ACC112 (cell line): Measurements from ENCODE around the gene AMY1C.

ENCODE experiments used
- H2AFZ ChIP-seq: fragments of 200-600 bp; sonication (generic); one replicate; pipeline ENCODE4 v1.6.0; 2017; ENCODE audit warnings: antibody characterized with exemption, low read length; ENCODE audit not compliant: unreplicated experiment
- H3K27ac ChIP-seq: fragments of 200-600 bp; sonication (generic); 2 replicates; pipeline ENCODE4 v1.5.1; 2014; ENCODE audit warnings: low read depth, mild to moderate bottlenecking, antibody characterized with exemption, low read length, moderate library complexity
- H3K27me3 ChIP-seq: fragments of 200-600 bp; sonication (generic); 2 replicates; pipeline ENCODE4 v1.6.1; 2014; ENCODE audit warnings: mild to moderate bottlenecking, antibody characterized with exemption, low read length, moderate library complexity, mixed read lengths; ENCODE audit not compliant: insufficient read depth
- H3K36me3 ChIP-seq: fragments of 200-600 bp; sonication (generic); 2 replicates; pipeline ENCODE4 v1.6.1; 2016; ENCODE audit warnings: mild to moderate bottlenecking, antibody characterized with exemption, low read length, moderate library complexity, mixed read lengths; ENCODE audit not compliant: insufficient read depth
- H3K4me1 ChIP-seq: fragments of 200-600 bp; sonication (generic); one replicate; pipeline ENCODE4 v1.6.1; 2016; ENCODE audit warnings: low read length, mixed read lengths; ENCODE audit not compliant: insufficient read depth, unreplicated experiment, control insufficient read depth
- H3K4me3 ChIP-seq: fragments of 200-600 bp; sonication (generic); 2 replicates; pipeline ENCODE4 v1.5.1; 2014; ENCODE audit warnings: mild to moderate bottlenecking, low read depth, low read length
- H3K79me2 ChIP-seq: fragments of 200-600 bp; sonication (generic); one replicate; pipeline ENCODE4 v1.6.0; 2016; ENCODE audit warnings: low read length; ENCODE audit not compliant: control insufficient read depth, unreplicated experiment, insufficient read depth

AMY1C gene

GRCh38 chr1:103761896-103762295 lies 12.2 kb downstream of the AMY1C start:
- Histone ChIP-seq H3K27ac (no peak overlapping the region), H3K4me1 (no peaks in the 10 kb centered on the region), H3K36me3 (no peaks in the 10 kb centered on the region), H3K27me3 (no peaks in the 10 kb centered on the region), H3K79me2 (no peaks in the 10 kb centered on the region), H2AFZ (no peak overlapping the region), H3K4me3 (no peak overlapping the region)

- no peak overlapping the region for H3K27ac ChIP-seq
- no peaks in the 10 kb centered on the region for H3K27me3 ChIP-seq
- no peaks in the 10 kb centered on the region for H3K4me1 ChIP-seq
- H3K4me3 ChIP-seq: no peak overlapping the region
- no peaks in the 10 kb centered on the region for H3K36me3 ChIP-seq
- no peak overlapping the region for H2AFZ ChIP-seq
- H3K79me2 ChIP-seq: no peaks in the 10 kb centered on the region
These were observed 30.2 kb downstream of the AMY1C start for GRCh38 chr1:103779932-103780331.

DNA sequence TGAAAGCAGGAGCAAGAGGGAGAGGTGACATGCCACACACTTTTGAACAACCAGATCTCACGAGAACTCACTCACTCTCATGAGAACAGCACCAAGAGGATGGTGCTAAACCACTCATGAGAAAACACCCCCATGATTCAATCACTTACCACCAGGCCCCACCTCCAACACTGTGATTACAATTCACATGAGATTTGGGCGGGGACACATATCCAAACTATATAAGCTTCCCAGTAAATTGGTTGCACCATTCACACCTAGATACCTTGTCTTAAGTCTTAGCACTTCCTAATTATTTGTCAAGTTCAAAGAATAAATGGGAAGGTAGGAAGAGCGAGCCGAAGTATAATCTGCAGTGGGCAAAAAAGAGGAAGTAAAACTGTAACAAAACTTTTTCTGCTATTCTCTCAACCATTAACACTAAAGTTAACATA lies 34.3 kb downstream of the AMY1C start:
- no peak overlapping the region for H3K27ac ChIP-seq
- no peak overlapping the region for H3K4me3 ChIP-seq
- H3K4me1 ChIP-seq: no peaks in the 10 kb centered on the region

DNA sequence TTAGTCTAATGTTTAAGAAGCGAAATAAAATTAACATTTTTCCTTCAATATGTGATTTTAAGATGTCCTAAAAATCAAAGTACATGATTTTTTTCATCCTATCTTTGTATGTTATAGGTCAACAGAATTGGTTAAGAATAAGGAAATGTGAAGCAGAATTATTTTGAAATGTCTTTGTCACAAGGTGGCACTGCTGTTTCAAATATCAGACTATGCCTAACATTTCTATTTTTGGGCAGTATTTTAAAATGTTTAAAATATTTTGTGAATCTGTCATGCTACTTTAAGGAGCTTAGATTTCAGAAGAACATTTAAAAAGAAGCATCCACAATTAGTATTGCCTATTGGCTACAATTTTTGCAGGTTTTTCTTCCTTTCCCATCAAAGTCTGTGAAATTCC lies 38.7 kb downstream of the AMY1C start:
- no peak overlapping the region for H3K4me3 ChIP-seq
- no peak overlapping the region for H3K27ac ChIP-seq
- H3K36me3 ChIP-seq: no peaks in the 10 kb centered on the region
- no peaks in the 10 kb centered on the region for H3K4me1 ChIP-seq
- no peak overlapping the region for H2AFZ ChIP-seq
- no peaks in the 10 kb centered on the region for H3K79me2 ChIP-seq
- H3K27me3 ChIP-seq: no peaks in the 10 kb centered on the region

More for the DNA sequence above, 34.3 kb downstream of the AMY1C start:
- Histone ChIP-seq H3K79me2 (no peaks in the 10 kb centered on the region), H3K27me3 (no peaks in the 10 kb centered on the region), H3K36me3 (no peaks in the 10 kb centered on the region), H2AFZ (no peak overlapping the region)

DNA sequence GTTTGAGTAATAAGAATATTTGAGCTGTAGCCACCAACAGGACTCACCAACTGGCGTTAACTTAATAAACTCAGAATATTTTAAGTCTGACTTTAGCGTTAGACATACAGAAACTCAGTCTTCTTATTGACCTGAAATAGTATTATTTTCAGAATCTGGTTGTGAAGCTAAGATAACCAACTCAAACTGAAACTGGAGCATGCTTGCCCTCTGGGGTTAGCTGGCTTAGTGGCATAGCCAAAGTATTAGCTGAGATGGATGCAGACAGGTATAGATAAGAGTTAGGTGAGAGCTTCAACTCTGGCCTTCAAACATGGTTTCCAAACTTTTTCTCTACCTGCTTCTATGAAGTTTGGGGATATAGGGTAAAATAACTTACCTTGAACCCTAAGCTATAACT lies 40.5 kb downstream of the AMY1C start:
- no peaks in the 10 kb centered on the region for H3K4me1 ChIP-seq
- no peaks in the 10 kb centered on the region for H3K79me2 ChIP-seq
- H3K27ac ChIP-seq: no peak overlapping the region
- no peaks in the 10 kb centered on the region for H3K27me3 ChIP-seq
- no peak overlapping the region for H3K4me3 ChIP-seq
- no peak overlapping the region for H2AFZ ChIP-seq
- no peaks in the 10 kb centered on the region for H3K36me3 ChIP-seq
